Skeletal muscle tissue (tissue), 4 donors: Measurements from ENCODE around the gene MIPOL1. TPM values are rescaled to one million over a fixed set of nuclear protein-coding genes. Genes with fewer than 3 reads are reported as not detected.
"Not testable (repeated sequence)": the region's sequence is repeated elsewhere in the genome, so short reads cannot be mapped to it uniquely, and the experiment has no call there.

Experiments
- H3K27ac ChIP-seq: one replicate; pipeline ENCODE4 v1.7.0; 2013; ENCODE audit warnings: mild to moderate bottlenecking, low read depth, low read length, inconsistent platforms
- H3K27me3 ChIP-seq, 3 donors: one replicate each; pipeline ENCODE4 v1.7.0; 2013; ENCODE audit warnings: low read length in 3 of 3; ENCODE audit not compliant: control insufficient read depth in 3 of 3, insufficient read depth in 3 of 3
- H3K36me3 ChIP-seq, 3 donors: one replicate each; pipeline ENCODE4 v1.7.0; 2013; ENCODE audit warnings: low read length in 3 of 3; ENCODE audit not compliant: control insufficient read depth in 3 of 3, insufficient read depth in 3 of 3
- H3K4me1 ChIP-seq, 3 donors: one replicate each; pipeline ENCODE4 v1.7.0; 2013; ENCODE audit warnings: low read length in 3 of 3, mild to moderate bottlenecking in 3 of 3; ENCODE audit not compliant: control insufficient read depth in 3 of 3, insufficient read depth in 3 of 3
- H3K4me3 ChIP-seq, 3 donors: one replicate each; pipeline ENCODE4 v1.7.0; 2013; ENCODE audit warnings: low read length in 3 of 3
- H3K9ac ChIP-seq, 3 donors: one replicate each; pipeline ENCODE4 v1.7.0; 2013; ENCODE audit warnings: low read length in 3 of 3, mild to moderate bottlenecking in 3 of 3, moderate library complexity in 2 of 3, low read depth in 1 of 3
- H3K9me3 ChIP-seq, 3 donors: one replicate each; pipeline ENCODE4 v1.7.0; 2013; ENCODE audit warnings: low read length in 3 of 3; ENCODE audit not compliant: control insufficient read depth in 3 of 3
- total RNA-seq: library from RNA; depleted of rRNA; stranded (reverse); fragments of >200 nt; gene quantifications from one replicate; pipeline ENCODE4 v1.2.3, GENCODE V29; 2014
- donor health status: Osteomylitis.

Gene MIPOL1
- total RNA-seq, 1 donor from 2014 or later, result 16.7 TPM

- Histone ChIP-seq H3K4me3 (no peak overlapping the region), H3K27me3 (no peaks in the 10 kb centered on the region), H3K9ac (no peak overlapping the region), H3K27ac (no peak overlapping the region), H3K4me1 (peaks cover 0 to 10% (median 0%) of the 10 kb centered on the region in 3 donors), H3K9me3 (no peaks in the 10 kb centered on the region), H3K36me3 (no peaks in the 10 kb centered on the region)
Observed at GRCh38 chr14:37170237-37170636, 27.5 kb upstream of the MIPOL1 start.

- H3K36me3 ChIP-seq, result no peaks in the 10 kb centered on the region
- peaks cover 0 to 10% (median 5%) of the 10 kb centered on the region in 3 donors for H3K4me1 ChIP-seq
- H3K27me3 ChIP-seq, result no peaks in the 10 kb centered on the region
- no peak overlapping the region for H3K9ac ChIP-seq
- no peak overlapping the region for H3K4me3 ChIP-seq
- H3K27ac ChIP-seq, result no peak overlapping the region
- H3K9me3 ChIP-seq, result no peaks in the 10 kb centered on the region
Observed at GRCh38 chr14:37170993-37171392, 26.7 kb upstream of the MIPOL1 start.

GRCh38 chr14:37171678-37172023, 26.1 kb upstream of the MIPOL1 start:
- Histone ChIP-seq H3K9ac (peak overlapping the region; percentile 86 to 98 (median 95)), H3K27me3 (no peaks in the 10 kb centered on the region), H3K27ac (peak overlapping the region; percentile 83), H3K36me3 (no peaks in the 10 kb centered on the region), H3K4me1 (peaks cover 0 to 10% (median 5%) of the 10 kb centered on the region in 3 donors), H3K4me3 (peak overlapping the region; percentile 86 to 97 (median 96)), H3K9me3 (no peaks in the 10 kb centered on the region)

GRCh38 chr14:37172024-37172869, 25.5 kb upstream of the MIPOL1 start, which contains the start of gene SLC25A21:
TSS of gene SLC25A21 (minus strand) at chr14:37172606.
- H3K27me3 ChIP-seq, result no peaks in the 10 kb centered on the region
- no peaks in the 10 kb centered on the region for H3K9me3 ChIP-seq
- peak within 1 kb of the TSS; percentile 86 to 97 (median 96) for H3K4me3 ChIP-seq
- peak within 1 kb of the TSS; percentile 83 for H3K27ac ChIP-seq
- peak within 1 kb of the TSS; percentile 86 to 98 (median 95) for H3K9ac ChIP-seq
- peaks cover 0 to 10% (median 5%) of the 10 kb centered on the region in 3 donors for H3K4me1 ChIP-seq
- H3K36me3 ChIP-seq, result no peaks in the 10 kb centered on the region

- Histone ChIP-seq H3K27me3 (no peaks in the 10 kb centered on the region), H3K4me3 (peak overlapping the region; percentile 86 to 97 (median 96)), H3K27ac (peak overlapping the region; percentile 83), H3K36me3 (no peaks in the 10 kb centered on the region), H3K9me3 (no peaks in the 10 kb centered on the region), H3K4me1 (peaks cover 0 to 10% (median 5%) of the 10 kb centered on the region in 3 donors), H3K9ac (peak overlapping the region; percentile 86 to 98 (median 95))
Observed at GRCh38 chr14:37172936-37173614, 24.7 kb upstream of the MIPOL1 start.

- Histone ChIP-seq H3K4me3 (no peak overlapping the region), H3K4me1 (peaks cover 0 to 5% (median 0%) of the 10 kb centered on the region in 3 donors), H3K9ac (no peak overlapping the region), H3K27me3 (no peaks in the 10 kb centered on the region), H3K9me3 (no peaks in the 10 kb centered on the region), H3K27ac (no peak overlapping the region), H3K36me3 (no peaks in the 10 kb centered on the region)
Observed at GRCh38 chr14:37179896-37180502, 17.7 kb upstream of the MIPOL1 start.

GRCh38 chr14:37180886-37181285, 16.9 kb upstream of the MIPOL1 start:
- not testable (repeated sequence) for H3K27me3 ChIP-seq, H3K9me3 ChIP-seq, H3K9ac ChIP-seq, H3K4me1 ChIP-seq, H3K36me3 ChIP-seq, H3K27ac ChIP-seq, H3K4me3 ChIP-seq

- Histone ChIP-seq H3K9ac (no peak overlapping the region), H3K9me3 (no peaks in the 10 kb centered on the region)
Observed at GRCh38 chr14:37181441-37181840, 16.3 kb upstream of the MIPOL1 start.

GRCh38 chr14:37184520-37184919, 13.2 kb upstream of the MIPOL1 start:
- not testable (repeated sequence) for H3K36me3 ChIP-seq, H3K27me3 ChIP-seq, H3K4me1 ChIP-seq, H3K9ac ChIP-seq, H3K4me3 ChIP-seq, H3K9me3 ChIP-seq, H3K27ac ChIP-seq

More at GRCh38 chr14:37181441-37181840, 16.3 kb upstream of the MIPOL1 start:
- Histone ChIP-seq H3K4me3 (no peak overlapping the region), H3K27ac (no peak overlapping the region), H3K27me3 (no peaks in the 10 kb centered on the region), H3K4me1 (no peaks in the 10 kb centered on the region), H3K36me3 (no peaks in the 10 kb centered on the region)

GRCh38 chr14:37185670-37186069, 12.1 kb upstream of the MIPOL1 start:
- H3K9ac ChIP-seq, result no peak overlapping the region
- no peaks in the 10 kb centered on the region for H3K9me3 ChIP-seq
- H3K36me3 ChIP-seq, result no peaks in the 10 kb centered on the region
- H3K27ac ChIP-seq, result no peak overlapping the region
- no peaks in the 10 kb centered on the region for H3K4me1 ChIP-seq
- H3K27me3 ChIP-seq, result no peaks in the 10 kb centered on the region
- H3K4me3 ChIP-seq, result no peak overlapping the region
